ENCODE results near the gene ABHD17B.

The ABHD17B gene

DNA sequence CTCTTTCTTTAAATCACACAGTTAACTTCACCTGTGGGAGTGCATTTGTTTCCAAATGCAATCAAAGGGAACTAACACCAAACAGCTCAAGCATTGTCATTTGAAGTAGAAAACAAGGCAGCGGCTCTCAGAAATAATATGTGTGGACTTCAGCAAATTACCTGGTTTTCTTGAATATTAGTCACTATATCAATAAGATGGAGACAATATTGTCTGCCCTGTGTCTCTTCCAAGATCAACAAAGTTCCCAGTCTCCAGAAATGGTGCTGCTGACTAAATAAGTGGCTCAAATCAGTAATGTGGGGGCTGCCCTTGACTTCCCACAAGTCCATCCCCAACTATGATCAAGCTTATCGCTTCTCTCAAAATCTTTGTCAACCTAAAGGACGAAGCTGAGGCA lies 89.6 kb downstream of the ABHD17B start:
- DNase-seq (ENCODE audit: low read depth in 2 of 2), result no peak

DNA sequence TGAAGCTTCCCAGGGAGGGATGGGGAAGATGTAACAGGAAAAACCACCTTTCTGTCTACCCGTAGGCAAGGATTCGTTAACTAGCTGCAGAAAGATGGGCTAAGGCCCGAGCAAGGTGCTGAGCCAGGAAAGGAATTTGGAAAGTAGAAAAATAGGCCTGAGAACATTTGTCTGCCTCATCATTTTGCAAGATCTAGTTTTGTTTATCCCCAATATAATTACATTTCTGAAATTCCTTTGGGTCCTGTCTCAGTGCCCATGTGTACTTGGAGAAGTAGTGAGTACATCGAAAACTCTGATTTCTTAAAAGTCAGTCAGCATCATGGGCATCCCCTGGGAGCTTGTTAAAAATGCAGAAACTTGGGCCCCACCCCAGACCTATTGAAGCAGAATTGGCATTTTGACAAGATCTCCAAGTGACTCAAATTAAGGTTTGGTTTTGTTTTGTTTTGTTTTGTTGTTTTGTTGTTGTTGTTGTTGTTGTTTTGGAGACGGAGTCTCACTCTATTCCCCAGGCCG lies 90.5 kb downstream of the ABHD17B start:
- DNase-seq (ENCODE audit: low read depth in 2 of 2), result no peak

DNA sequence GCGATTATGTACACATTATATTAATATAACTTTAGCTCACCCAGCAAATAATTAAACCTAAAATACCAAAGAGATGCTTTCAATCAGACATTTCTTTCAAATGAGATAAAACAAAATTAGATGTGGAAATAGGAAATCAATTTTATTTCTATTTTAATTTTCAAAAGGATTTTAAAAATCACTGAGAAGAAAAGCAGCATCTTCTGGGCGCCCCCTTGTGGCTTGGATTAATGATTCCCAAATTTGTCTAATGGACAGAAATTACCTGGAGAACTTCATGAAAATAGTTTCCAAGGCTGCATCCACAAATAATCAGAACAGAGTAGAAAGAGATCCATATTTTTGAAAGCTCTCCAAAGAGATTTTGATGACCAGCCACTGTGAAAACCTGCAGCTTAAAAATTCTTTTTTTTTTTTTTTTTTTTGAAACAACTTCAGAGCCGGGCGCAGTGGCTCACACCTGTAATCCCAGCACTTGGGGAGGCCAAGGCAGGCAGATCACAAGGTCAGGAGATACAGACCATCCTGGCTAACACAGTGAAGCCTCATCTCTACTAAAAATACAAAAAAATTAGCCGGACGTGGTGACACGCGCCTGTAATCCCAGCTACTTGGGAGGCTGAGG lies 91.8 kb downstream of the ABHD17B start:
- peak; percentile 28 to 29 for DNase-seq (ENCODE audit: low read depth in 2 of 2)

DNA sequence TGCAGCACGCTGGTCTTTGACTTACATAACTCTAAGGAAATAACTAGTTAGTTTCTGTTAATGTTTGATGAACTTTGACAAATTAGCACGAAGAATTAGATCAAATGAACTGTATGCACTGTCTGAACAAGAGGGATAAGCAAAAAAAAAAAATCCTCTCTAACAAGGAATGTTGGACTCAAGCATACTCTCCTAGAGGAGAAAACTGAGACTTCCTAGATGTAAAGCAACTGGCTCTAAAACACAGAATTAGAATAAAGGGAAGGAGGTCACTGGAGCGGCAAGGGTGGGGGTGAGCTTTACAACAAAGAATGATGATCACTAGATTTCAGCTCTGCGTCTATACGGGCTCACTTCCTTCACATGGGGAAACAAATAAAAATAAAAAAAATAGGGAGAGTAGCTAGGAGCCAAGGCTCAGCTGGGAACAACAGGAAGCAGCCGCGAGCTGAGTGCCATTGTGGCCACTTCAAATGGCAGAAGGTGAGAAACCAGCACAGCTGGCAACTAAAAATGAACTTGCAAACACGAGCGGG lies 94.0 kb downstream of the ABHD17B start:
- no peak for DNase-seq (ENCODE audit: low read depth in 2 of 2)

Data from activated CD4-positive, alpha-beta T cell treated with anti-CD3 and anti-CD28 coated beads for 24 hours (primary cell).